ENCODE results near the gene CNBD2.

- TF ChIP-seq, protein P1, sequence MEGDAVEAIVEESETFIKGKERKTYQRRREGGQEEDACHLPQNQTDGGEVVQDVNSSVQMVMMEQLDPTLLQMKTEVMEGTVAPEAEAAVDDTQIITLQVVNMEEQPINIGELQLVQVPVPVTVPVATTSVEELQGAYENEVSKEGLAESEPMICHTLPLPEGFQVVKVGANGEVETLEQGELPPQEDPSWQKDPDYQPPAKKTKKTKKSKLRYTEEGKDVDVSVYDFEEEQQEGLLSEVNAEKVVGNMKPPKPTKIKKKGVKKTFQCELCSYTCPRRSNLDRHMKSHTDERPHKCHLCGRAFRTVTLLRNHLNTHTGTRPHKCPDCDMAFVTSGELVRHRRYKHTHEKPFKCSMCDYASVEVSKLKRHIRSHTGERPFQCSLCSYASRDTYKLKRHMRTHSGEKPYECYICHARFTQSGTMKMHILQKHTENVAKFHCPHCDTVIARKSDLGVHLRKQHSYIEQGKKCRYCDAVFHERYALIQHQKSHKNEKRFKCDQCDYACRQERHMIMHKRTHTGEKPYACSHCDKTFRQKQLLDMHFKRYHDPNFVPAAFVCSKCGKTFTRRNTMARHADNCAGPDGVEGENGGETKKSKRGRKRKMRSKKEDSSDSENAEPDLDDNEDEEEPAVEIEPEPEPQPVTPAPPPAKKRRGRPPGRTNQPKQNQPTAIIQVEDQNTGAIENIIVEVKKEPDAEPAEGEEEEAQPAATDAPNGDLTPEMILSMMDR (IDR thresholded peaks at IDR 0.05) = no peak
- TF ChIP-seq POLR2A (IDR thresholded peaks at IDR 0.05) = no peak
Observed at GRCh38 chr20:36063916-36064657, 95.7 kb downstream of the CNBD2 start.
